DND-41 (cell line): ENCODE measurements around the gene DAB2.

Experiments
- ATAC-seq: fragments of 200-7000 bp; cut with Tn5 transposase; 3 replicates; pipeline ENCODE4 v1.9.1; 2021; ENCODE audit warnings: low read depth; ENCODE audit not compliant: insufficient read depth
- DNase-seq: peaks from one replicate; pipeline ENCODE4 v3.0.0-alpha.2; 2020
- H2AFZ ChIP-seq: 2 replicates; pipeline ENCODE4 v1.6.0; 2012; ENCODE audit warnings: low read depth, low read length
- H3K27ac ChIP-seq: 2 replicates; pipeline ENCODE4 v1.5.1; 2012; ENCODE audit warnings: low read length, inconsistent platforms
- H3K27me3 ChIP-seq: fragments of 200-600 bp; sonication (generic); 2 replicates; pipeline ENCODE4 v1.6.0; 2012; ENCODE audit warnings: low read length, mild to moderate bottlenecking, inconsistent platforms; ENCODE audit not compliant: insufficient read depth, poor library complexity
- H3K36me3 ChIP-seq: 2 replicates; pipeline ENCODE4 v1.5.1; 2012; ENCODE audit warnings: low read length, inconsistent platforms; ENCODE audit not compliant: insufficient read depth
- H3K4me1 ChIP-seq: 2 replicates; pipeline ENCODE4 v1.5.1; 2012; ENCODE audit warnings: mild to moderate bottlenecking, low read length; ENCODE audit not compliant: insufficient read depth
- H3K4me2 ChIP-seq: 2 replicates; pipeline ENCODE4 v1.6.0; 2012; ENCODE audit warnings: mild to moderate bottlenecking, moderate library complexity, low read length, inconsistent platforms; ENCODE audit not compliant: insufficient read depth
- H3K4me3 ChIP-seq, 2 experiments: fragments of 200-600 bp in 1 of 2; shearing (Covaris generic) in 1 of 2; 2 replicates each; pipeline ENCODE4 v1.5.1; 2012 to 2016; ENCODE audit warnings: inconsistent platforms in 2 of 2, low read length in 2 of 2, mild to moderate bottlenecking in 2 of 2, low read depth in 1 of 2, moderate library complexity in 1 of 2
- H3K79me2 ChIP-seq: 2 replicates; pipeline ENCODE4 v1.6.0; 2012; ENCODE audit warnings: low read length, inconsistent platforms; ENCODE audit not compliant: insufficient read depth
- H3K9ac ChIP-seq: 2 replicates; pipeline ENCODE4 v1.6.0; 2012; ENCODE audit warnings: low read depth, mild to moderate bottlenecking, inconsistent platforms, low read length, moderate library complexity
- H3K9me3 ChIP-seq: 2 replicates; pipeline ENCODE4 v1.5.1; 2012; ENCODE audit warnings: low read length, moderate library complexity, mild to moderate bottlenecking, inconsistent platforms; ENCODE audit not compliant: insufficient read depth, severe bottlenecking
- H4K20me1 ChIP-seq: 2 replicates; pipeline ENCODE4 v1.6.0; 2012; ENCODE audit warnings: low read length; ENCODE audit not compliant: insufficient read depth
- CTCF ChIP-seq: IDR thresholded peaks from 2 replicates; pipeline ENCODE4 v1.5.1; 2012; ENCODE audit warnings: borderline replicate concordance, low read length, moderate library complexity, mild to moderate bottlenecking; ENCODE audit not compliant: poor library complexity, severe bottlenecking; ENCODE audit errors: extremely low read depth
- EZH2 ChIP-seq: IDR thresholded peaks from 3 replicates; pipeline ENCODE4 v1.6.1; 2012; ENCODE audit warnings: borderline replicate concordance, low read depth, mild to moderate bottlenecking, moderate library complexity, low read length, inconsistent platforms; ENCODE audit not compliant: severe bottlenecking

Gene DAB2

DNA sequence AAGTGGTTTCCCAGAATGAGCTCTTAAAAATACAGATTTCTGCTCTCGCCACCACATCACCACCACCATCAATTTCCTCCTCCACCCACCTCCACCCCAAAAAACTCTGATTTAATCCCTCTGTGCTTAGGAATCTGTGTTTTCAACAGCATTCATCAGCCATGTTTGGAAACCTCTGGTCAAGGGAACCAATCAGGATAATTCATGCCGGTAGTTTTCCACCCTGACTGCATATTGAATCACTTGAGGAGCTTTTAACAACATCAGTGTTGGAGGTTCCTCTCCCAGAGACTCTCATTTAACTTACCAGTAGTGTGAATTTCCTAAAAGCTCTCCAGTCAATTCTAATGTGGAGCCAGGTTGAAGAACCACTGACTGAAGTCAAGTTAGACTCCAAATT lies 46.0 kb upstream of the DAB2 start:
- peaks cover 17% of the 10 kb centered on the region for H3K27me3 ChIP-seq
- no peak overlapping the region for H3K27ac ChIP-seq
- TF ChIP-seq EZH2, result no peak
- no peak for TF ChIP-seq CTCF
- no peak overlapping the region for H3K4me3 ChIP-seq
- no peaks in the 10 kb centered on the region for H3K4me1 ChIP-seq
- no peak for DNase-seq
- H3K4me2 ChIP-seq, result no peak overlapping the region
- H4K20me1 ChIP-seq, result no peaks in the 10 kb centered on the region
- no peak overlapping the region for H2AFZ ChIP-seq
- H3K36me3 ChIP-seq, result no peaks in the 10 kb centered on the region
- no peak for ATAC-seq
- no peak overlapping the region for H3K9ac ChIP-seq
- H3K79me2 ChIP-seq, result no peaks in the 10 kb centered on the region
- H3K9me3 ChIP-seq, result no peaks in the 10 kb centered on the region

- DNase-seq (no peak), ATAC-seq (no peak)
- H3K4me2 ChIP-seq, result no peak overlapping the region
- H3K9me3 ChIP-seq, result no peaks in the 10 kb centered on the region
- H3K4me1 ChIP-seq, result no peaks in the 10 kb centered on the region
- no peaks in the 10 kb centered on the region for H4K20me1 ChIP-seq
- H3K36me3 ChIP-seq, result no peaks in the 10 kb centered on the region
- no peak overlapping the region for H3K27ac ChIP-seq
- no peaks in the 10 kb centered on the region for H3K79me2 ChIP-seq
- no peak for TF ChIP-seq CTCF
- TF ChIP-seq EZH2, result no peak
- H3K4me3 ChIP-seq, result no peak overlapping the region
- H2AFZ ChIP-seq, result no peak overlapping the region
- H3K9ac ChIP-seq, result no peak overlapping the region
- peaks cover 10% of the 10 kb centered on the region for H3K27me3 ChIP-seq
Observed at GRCh38 chr5:39469777-39470415, 45.1 kb upstream of the DAB2 start.

DNA sequence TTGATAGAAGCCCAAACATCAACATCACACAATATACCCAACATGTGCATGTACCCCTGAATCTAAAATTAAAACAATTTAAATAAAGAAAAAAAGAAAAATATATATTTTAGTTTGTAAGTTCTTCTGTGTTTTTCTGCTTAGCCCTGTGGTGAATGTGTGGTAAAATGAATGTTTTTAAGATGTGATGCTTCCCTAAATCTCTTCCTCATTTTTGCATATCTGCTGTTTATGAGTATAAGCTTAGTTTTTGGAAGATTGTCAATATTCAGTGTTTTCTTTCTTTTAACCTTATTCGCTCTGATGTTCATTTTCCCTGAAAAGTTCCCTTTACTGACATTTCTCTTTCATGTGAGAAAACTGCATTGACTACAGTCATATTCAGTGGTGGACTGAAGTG lies 44.4 kb upstream of the DAB2 start:
- Histone ChIP-seq H3K27me3 (peaks cover 5% of the 10 kb centered on the region), H3K9me3 (no peaks in the 10 kb centered on the region), H3K79me2 (no peaks in the 10 kb centered on the region), H3K36me3 (no peaks in the 10 kb centered on the region), H3K4me1 (no peaks in the 10 kb centered on the region), H2AFZ (no peak overlapping the region), H3K4me2 (no peak overlapping the region), H3K27ac (no peak overlapping the region), H3K9ac (no peak overlapping the region), H4K20me1 (no peaks in the 10 kb centered on the region), H3K4me3 (no peak overlapping the region)
- no peak for DNase-seq
- TF ChIP-seq EZH2, result no peak
- no peak for ATAC-seq

DNA sequence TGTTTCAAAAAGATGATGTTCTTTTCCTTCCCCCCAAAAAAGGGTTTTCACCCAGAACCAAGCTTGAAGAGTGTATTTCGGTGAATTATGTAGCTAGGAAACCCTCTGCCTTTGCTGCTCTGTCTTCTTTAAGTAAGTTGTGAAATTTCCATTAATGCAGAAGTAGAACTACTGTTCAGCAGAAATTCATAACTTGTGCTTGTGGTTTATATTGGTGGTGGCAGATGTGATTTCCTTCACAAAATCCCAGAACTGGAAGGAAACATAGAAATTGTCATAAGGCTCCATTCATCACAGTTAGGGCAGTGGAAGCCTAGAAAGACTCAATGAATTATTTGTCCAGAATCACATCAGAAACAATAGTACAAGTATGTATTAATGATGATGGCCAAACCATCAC lies 42.1 kb upstream of the DAB2 start:
- Histone ChIP-seq H3K4me2 (no peak overlapping the region), H3K27me3 (peaks cover 4% of the 10 kb centered on the region), H3K9ac (no peak overlapping the region), H3K27ac (no peak overlapping the region), H3K36me3 (no peaks in the 10 kb centered on the region), H3K79me2 (no peaks in the 10 kb centered on the region), H4K20me1 (no peaks in the 10 kb centered on the region), H3K9me3 (no peaks in the 10 kb centered on the region), H2AFZ (no peak overlapping the region), H3K4me3 (no peak overlapping the region), H3K4me1 (no peaks in the 10 kb centered on the region)
- TF ChIP-seq CTCF (no peak), EZH2 (no peak)
- no peak for ATAC-seq
- no peak for DNase-seq
